Colonic mucosa (tissue), 4 donors: ENCODE results near the gene MADD. TPM values are rescaled to one million over a fixed set of nuclear protein-coding genes. Genes with fewer than 3 reads are reported as not detected.

ENCODE experiments used
- DNase-seq: peaks from one replicate; pipeline ENCODE4 v3.0.0-alpha.2; 2020
- H3K27ac ChIP-seq: fragments of 200-600 bp; one replicate; pipeline ENCODE4 v1.8.0; 2021
- H3K27me3 ChIP-seq: fragments of 200-600 bp; one replicate; pipeline ENCODE4 v1.8.0; 2021
- H3K36me3 ChIP-seq: fragments of 200-600 bp; one replicate; pipeline ENCODE4 v1.8.0; 2021
- H3K4me1 ChIP-seq: fragments of 200-600 bp; one replicate; pipeline ENCODE4 v1.8.0; 2021; ENCODE audit warnings: mild to moderate bottlenecking
- H3K4me3 ChIP-seq: fragments of 200-600 bp; one replicate; pipeline ENCODE4 v1.8.0; 2021
- H3K9ac ChIP-seq, 2 donors: one replicate each; pipeline ENCODE4 v1.7.0; 2013; ENCODE audit warnings: control low read depth in 2 of 2, low read depth in 2 of 2, low read length in 2 of 2
- H3K9me3 ChIP-seq: fragments of 200-600 bp; one replicate; pipeline ENCODE4 v1.8.0; 2021
- CTCF ChIP-seq: fragments of 200-600 bp; IDR thresholded peaks from one replicate; pipeline ENCODE4 v1.8.0; 2022; ENCODE audit warnings: antibody characterized with exemption, mild to moderate bottlenecking
- intact Hi-C: fragments of 100-400 bp; cut with DNase I; formaldehyde crosslinking; loops from one replicate; pipeline ENCODE4 v1.14.1; 2022
- total RNA-seq, 2 donors: library from RNA; stranded (reverse); fragmentation: NEBNext Ultra II Directional in 1 of 2; extraction: Animal tissue kit (Norgen Biotek cat#: 25700) in 1 of 2; gene quantifications; one replicate each; pipeline ENCODE4 v1.2.1, GENCODE V29; 2021
- donor health status: healthy.
- donor health status: DM: no; HTN: no; CAD: no.
- donor health status: DM: no; HTN: no; CAD: no.

Gene MADD
- total RNA-seq, 2 donors from 2014 or later, result 35.5 to 45.9 TPM

- no peak overlapping the region for H3K9ac ChIP-seq
- intact Hi-C loops, result no loop called here
- no peak for TF ChIP-seq CTCF
- no peaks in the 10 kb centered on the region for H3K36me3 ChIP-seq
- no peak for DNase-seq
- H3K27me3 ChIP-seq, result no peaks in the 10 kb centered on the region
- H3K4me1 ChIP-seq, result peaks cover 4% of the 10 kb centered on the region
- H3K27ac ChIP-seq, result no peak overlapping the region
- H3K4me3 ChIP-seq, result no peak overlapping the region
- no peaks in the 10 kb centered on the region for H3K9me3 ChIP-seq
These were observed 66.7 kb downstream of the MADD start for GRCh38 chr11:47336595-47336994.

DNA sequence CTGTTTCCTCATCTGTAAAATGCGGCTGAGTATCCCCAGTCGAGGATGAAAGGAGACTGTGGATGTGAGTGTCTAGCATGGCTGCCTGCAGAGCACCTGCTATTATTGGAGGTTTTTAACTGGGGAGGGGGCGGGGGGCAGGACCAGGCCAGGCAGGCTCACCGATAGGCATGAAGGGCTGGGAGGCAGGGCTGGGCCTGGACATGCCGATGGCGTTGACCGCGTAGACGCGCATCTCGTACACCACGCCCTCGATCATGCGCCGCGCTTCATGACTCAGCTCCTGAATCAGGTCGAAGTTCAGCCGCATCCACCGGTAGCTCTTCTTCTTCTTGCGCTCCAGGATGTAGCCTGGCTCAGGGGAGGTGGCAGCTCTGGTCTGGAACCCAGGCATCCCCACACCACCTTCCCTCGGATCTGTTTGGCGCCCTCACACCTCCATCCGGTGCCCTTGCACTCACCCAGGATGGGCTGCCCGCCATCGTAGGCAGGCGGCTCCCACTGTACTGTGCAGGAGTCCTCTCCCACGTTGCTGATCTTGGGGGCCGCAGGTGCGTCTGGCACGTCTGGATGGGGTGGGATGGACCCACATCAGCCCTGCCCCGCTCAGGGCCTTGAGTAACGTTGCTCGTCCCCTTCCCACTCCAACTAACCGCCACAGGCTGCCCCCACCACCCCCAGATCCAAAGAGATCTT lies 67.4 kb downstream of the MADD start:
- no peak overlapping the region for H3K4me3 ChIP-seq
- intact Hi-C loops, result no loop called here
- H3K4me1 ChIP-seq, result no peaks in the 10 kb centered on the region
- TF ChIP-seq CTCF, result no peak
- no peaks in the 10 kb centered on the region for H3K36me3 ChIP-seq
- no peak overlapping the region for H3K9ac ChIP-seq
- no peaks in the 10 kb centered on the region for H3K27me3 ChIP-seq
- H3K27ac ChIP-seq, result no peak overlapping the region
- no peak for DNase-seq
- H3K9me3 ChIP-seq, result no peaks in the 10 kb centered on the region

- Histone ChIP-seq H3K27me3 (no peaks in the 10 kb centered on the region), H3K9ac (no peak overlapping the region), H3K36me3 (no peaks in the 10 kb centered on the region), H3K4me1 (no peaks in the 10 kb centered on the region), H3K9me3 (no peaks in the 10 kb centered on the region), H3K4me3 (no peak overlapping the region), H3K27ac (no peak overlapping the region)
- no peak for DNase-seq
- intact Hi-C loops, result no loop called here
- no peak for TF ChIP-seq CTCF
These were observed 68.7 kb downstream of the MADD start for GRCh38 chr11:47338396-47339241.

DNA sequence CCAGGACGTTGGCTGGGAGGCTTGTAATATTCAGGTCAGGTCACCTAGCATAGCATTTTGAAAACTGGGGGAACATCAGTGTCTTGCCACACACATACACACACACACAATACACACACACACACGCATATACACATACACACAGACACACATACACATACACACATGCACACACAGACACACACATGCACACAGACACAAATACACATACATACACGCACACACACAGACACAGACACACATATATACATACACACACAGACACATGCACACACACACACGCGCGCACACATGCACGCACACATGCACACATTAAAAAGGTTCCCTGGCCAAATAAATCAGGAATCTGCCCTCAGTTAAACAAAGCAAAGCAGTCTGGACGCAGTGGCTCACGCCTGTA lies 70.1 kb downstream of the MADD start:
- no peaks in the 10 kb centered on the region for H3K36me3 ChIP-seq
- no peak for TF ChIP-seq CTCF
- H3K27ac ChIP-seq, result no peak overlapping the region
- H3K4me1 ChIP-seq, result no peaks in the 10 kb centered on the region
- H3K4me3 ChIP-seq, result no peak overlapping the region
- H3K9me3 ChIP-seq, result no peaks in the 10 kb centered on the region
- no peak overlapping the region for H3K9ac ChIP-seq
- no peak for DNase-seq
- intact Hi-C loops, result no loop called here
- H3K27me3 ChIP-seq, result no peaks in the 10 kb centered on the region

- intact Hi-C loops, result no loop called here
- TF ChIP-seq CTCF, result no peak
- DNase-seq, result no peak
These were observed 71.2 kb downstream of the MADD start for GRCh38 chr11:47340980-47341775.

More at GRCh38 chr11:47340980-47341775, 71.2 kb downstream of the MADD start:
- H3K27ac ChIP-seq, result no peak overlapping the region
- H3K9ac ChIP-seq, result no peak overlapping the region
- no peaks in the 10 kb centered on the region for H3K36me3 ChIP-seq
- H3K4me3 ChIP-seq, result no peak overlapping the region
- no peaks in the 10 kb centered on the region for H3K9me3 ChIP-seq
- no peaks in the 10 kb centered on the region for H3K27me3 ChIP-seq
- no peaks in the 10 kb centered on the region for H3K4me1 ChIP-seq
